Transverse colon (tissue), 4 donors: Measurements from ENCODE around the gene PLA2G2C. TPM values are rescaled to one million over a fixed set of nuclear protein-coding genes. Genes with fewer than 3 reads are reported as not detected.
A peak's percentile ranks its signal among the peaks of the same experiment; 100 is the strongest.

Experiments used
- DNase-seq: peaks from one replicate; pipeline ENCODE4 v3.0.0-alpha.2; 2019
- H3K27ac ChIP-seq, 4 donors: fragments of 200-600 bp; sonication (generic); 2 replicates each; pipeline ENCODE4 v1.5.1; 2016 to 2018; ENCODE audit warnings: inconsistent platforms in 4 of 4
- H3K27me3 ChIP-seq: fragments of 200-600 bp; sonication (generic); 2 replicates; pipeline ENCODE4 v1.5.1; 2017; ENCODE audit warnings: inconsistent platforms
- H3K36me3 ChIP-seq, 4 donors: fragments of 200-600 bp; sonication (generic); 2 replicates each; pipeline ENCODE4 v1.5.1; 2017 to 2019; ENCODE audit warnings: inconsistent platforms in 4 of 4
- H3K4me1 ChIP-seq, 4 donors: fragments of 200-600 bp; sonication (generic); 2 replicates each; pipeline ENCODE4 v1.5.1; 2017 to 2020; ENCODE audit warnings: inconsistent platforms in 4 of 4
- H3K4me3 ChIP-seq, 4 donors: fragments of 200-600 bp; sonication (generic); 1 replicate in 1 of 4; 2 replicates in 3 of 4; pipeline versions ENCODE4 v1.5.1 to v1.6.1; 2017 to 2019; ENCODE audit warnings: inconsistent platforms in 4 of 4
- H3K9me3 ChIP-seq, 2 donors: fragments of 200-600 bp; sonication (generic); 2 replicates each; pipeline ENCODE4 v1.5.1; 2017 to 2019; ENCODE audit warnings: inconsistent platforms in 2 of 2
- EP300 ChIP-seq: sonication (generic); formaldehyde crosslinking; IDR thresholded peaks from one replicate; pipeline ENCODE4 v1.6.1; 2017; ENCODE audit warnings: antibody characterized with exemption, low read depth
- POLR2A ChIP-seq: fragments of 450-650 bp; IDR thresholded peaks from one replicate; pipeline ENCODE4 v1.6.1; 2016; ENCODE audit warnings: antibody characterized with exemption, mild to moderate bottlenecking, moderate library complexity
- POLR2AphosphoS5 ChIP-seq, 3 donors: sonication (generic); formaldehyde crosslinking; IDR thresholded peaks; one replicate each; pipeline ENCODE4 v1.6.1; 2016; ENCODE audit warnings: antibody characterized with exemption in 3 of 3
- WGBS, 2 donors: methylation state at CpG; one replicate each; pipeline ENCODE4 v1.1.5; 2018; ENCODE audit warnings: low coverage in 1 of 2; 5-methylcytosine and 5-hydroxymethylcytosine counted together
- in situ Hi-C, 4 donors: fragments of 200-750 bp; cut with MboI; loops; one replicate each; pipeline versions ENCODE4 v1.15.0 to v1.15.1; 2017; ENCODE audit warnings: low sequenced_read_pairs in 3 of 4, low pct_ligation_motif_present in 1 of 4, low pct_unique_long_range_greater_than_20kb in 1 of 4
- intact Hi-C: fragments of 100-400 bp; cut with DNase I; formaldehyde crosslinking; loops from one replicate; pipeline ENCODE4 v1.15.1; 2023; ENCODE audit warnings: low total_unique reads
- total RNA-seq, 4 donors: library from RNA; depleted of rRNA; stranded (reverse); fragments of >200 nt; gene quantifications; one replicate each; pipeline ENCODE4 v1.1.0, GENCODE V29; 2016
- TF ChIP-seq, protein P1 (sequence below), 5 experiments: fragments of 200-600 bp in 3 of 5; fragments of 450-650 bp in 2 of 5; sonication (generic) in 3 of 5; IDR thresholded peaks; 1 replicate in 2 of 5; 2 replicates in 3 of 5; pipeline ENCODE4 v1.5.1; 2016 to 2017; ENCODE audit warnings: antibody characterized with exemption in 5 of 5, inconsistent platforms in 3 of 5, mild to moderate bottlenecking in 2 of 5, moderate library complexity in 1 of 5

PLA2G2C gene
- total RNA-seq, 4 donors from 2014 or later = 0.14 to 4.1 (median 0.16) TPM; not detected in 1

GRCh38 chr1:20211511-20211931, 25.2 kb upstream of the PLA2G2C start:
- Histone ChIP-seq H3K4me1 (peaks cover 9 to 26% (median 20%) of the 10 kb centered on the region in 4 donors), H3K36me3 (no peaks in the 10 kb centered on the region), H3K27ac (peak overlapping the region; percentile 61 to 72 (median 71)), H3K4me3 (no peak overlapping the region), H3K27me3 (peaks cover 11% of the 10 kb centered on the region), H3K9me3 (no peaks in the 10 kb centered on the region)
- no peak for TF ChIP-seq EP300
- TF ChIP-seq POLR2AphosphoS5 (IDR thresholded peaks at IDR 0.05) = no peak
- TF ChIP-seq, protein P1, sequence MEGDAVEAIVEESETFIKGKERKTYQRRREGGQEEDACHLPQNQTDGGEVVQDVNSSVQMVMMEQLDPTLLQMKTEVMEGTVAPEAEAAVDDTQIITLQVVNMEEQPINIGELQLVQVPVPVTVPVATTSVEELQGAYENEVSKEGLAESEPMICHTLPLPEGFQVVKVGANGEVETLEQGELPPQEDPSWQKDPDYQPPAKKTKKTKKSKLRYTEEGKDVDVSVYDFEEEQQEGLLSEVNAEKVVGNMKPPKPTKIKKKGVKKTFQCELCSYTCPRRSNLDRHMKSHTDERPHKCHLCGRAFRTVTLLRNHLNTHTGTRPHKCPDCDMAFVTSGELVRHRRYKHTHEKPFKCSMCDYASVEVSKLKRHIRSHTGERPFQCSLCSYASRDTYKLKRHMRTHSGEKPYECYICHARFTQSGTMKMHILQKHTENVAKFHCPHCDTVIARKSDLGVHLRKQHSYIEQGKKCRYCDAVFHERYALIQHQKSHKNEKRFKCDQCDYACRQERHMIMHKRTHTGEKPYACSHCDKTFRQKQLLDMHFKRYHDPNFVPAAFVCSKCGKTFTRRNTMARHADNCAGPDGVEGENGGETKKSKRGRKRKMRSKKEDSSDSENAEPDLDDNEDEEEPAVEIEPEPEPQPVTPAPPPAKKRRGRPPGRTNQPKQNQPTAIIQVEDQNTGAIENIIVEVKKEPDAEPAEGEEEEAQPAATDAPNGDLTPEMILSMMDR (IDR thresholded peaks at IDR 0.05) = no peak
- TF ChIP-seq POLR2A = no peak
- intact Hi-C loops = no loop called here
- in situ Hi-C loops = loop anchor here (5.0 to 10.0 kb wide), 2 partner anchors 281 to 283 kb away; no protein-coding TSS in a partner anchor
- DNase-seq = peak; percentile 62
- 27 to 37% methylated on average over 3 to 4 of the region's 4 CpGs for WGBS, 2 donors

- WGBS, 2 donors = 76 to 82% methylated on average over 9 to 10 of the region's 10 CpGs
- TF ChIP-seq POLR2A (no peak), POLR2AphosphoS5 (IDR thresholded peaks at IDR 0.05) (no peak), EP300 (no peak)
- TF ChIP-seq, protein P1 (IDR thresholded peaks at IDR 0.05) = no peak
- intact Hi-C loops = no loop called here
- Histone ChIP-seq H3K27me3 (peaks cover 11% of the 10 kb centered on the region), H3K4me1 (peaks cover 9 to 26% (median 20%) of the 10 kb centered on the region in 4 donors), H3K4me3 (no peak overlapping the region), H3K27ac (peak overlapping the region; percentile 61 to 72 (median 71)), H3K36me3 (no peaks in the 10 kb centered on the region), H3K9me3 (no peaks in the 10 kb centered on the region)
- in situ Hi-C loops = loop anchor here (5.0 to 10.0 kb wide), 2 partner anchors 281 to 284 kb away; no protein-coding TSS in a partner anchor
- DNase-seq = no peak
These were observed 24.6 kb upstream of the PLA2G2C start for GRCh38 chr1:20210736-20211460.

GRCh38 chr1:20209471-20209870, 23.2 kb upstream of the PLA2G2C start:
- DNase-seq = no peak
- intact Hi-C loops = no loop called here
- Histone ChIP-seq H3K4me1 (peaks cover 9 to 26% (median 20%) of the 10 kb centered on the region in 4 donors), H3K9me3 (no peaks in the 10 kb centered on the region), H3K4me3 (no peak overlapping the region), H3K27me3 (peaks cover 11% of the 10 kb centered on the region), H3K36me3 (no peaks in the 10 kb centered on the region), H3K27ac (no peak overlapping the region)
- WGBS, 2 donors = 80% methylated on average over 4 of the region's 4 CpGs; no CpG with 5 or more reads in 1 of the 2 donors
- in situ Hi-C loops = no loop called here
- TF ChIP-seq EP300 = no peak
- TF ChIP-seq POLR2A = no peak
- TF ChIP-seq POLR2AphosphoS5 (IDR thresholded peaks at IDR 0.05) = no peak
- TF ChIP-seq, protein P1 (IDR thresholded peaks at IDR 0.05) = no peak

GRCh38 chr1:20207546-20207945, 21.2 kb upstream of the PLA2G2C start:
- DNase-seq = no peak
- Histone ChIP-seq H3K9me3 (no peaks in the 10 kb centered on the region), H3K36me3 (no peaks in the 10 kb centered on the region), H3K27me3 (peaks cover 3% of the 10 kb centered on the region), H3K27ac (no peak overlapping the region), H3K4me1 (peaks cover 4 to 17% (median 13%) of the 10 kb centered on the region in 4 donors), H3K4me3 (no peak overlapping the region)
- 85% methylated on average over 4 of the region's 4 CpGs; no CpG with 5 or more reads in 1 of the 2 donors for WGBS, 2 donors
- intact Hi-C loops = no loop called here
- in situ Hi-C loops = no loop called here
- TF ChIP-seq POLR2A = no peak
- no peak for TF ChIP-seq POLR2AphosphoS5 (IDR thresholded peaks at IDR 0.05)
- TF ChIP-seq, protein P1 (IDR thresholded peaks at IDR 0.05) = no peak
- TF ChIP-seq EP300 = no peak
